GM23338 (cell line): ENCODE measurements around the gene SDHAF4. TPM values are rescaled to one million over a fixed set of nuclear protein-coding genes. Genes with fewer than 3 reads are reported as not detected.

ENCODE experiments used
- ATAC-seq: fragments of 200-7000 bp; cut with Tn5 transposase; 3 replicates; pipeline ENCODE4 v1.9.1; 2020
- DNase-seq: peaks from one replicate; pipeline ENCODE4 v3.0.0-alpha.2; 2015; ENCODE audit warnings: low spot score
- H2AFZ ChIP-seq: fragments of 200-600 bp; sonication (generic); 2 replicates; pipeline ENCODE4 v1.8.0; 2016; ENCODE audit warnings: antibody characterized with exemption, mild to moderate bottlenecking, moderate library complexity
- H3F3A ChIP-seq: fragments of 200-600 bp; sonication (generic); replicated peaks from 2 replicates; pipeline ENCODE4 v1.8.0; 2017; ENCODE audit warnings: antibody characterized with exemption, mixed run types, low read depth
- H3K27ac ChIP-seq: fragments of 200-600 bp; sonication (generic); 2 replicates; pipeline ENCODE4 v1.6.1; 2016; ENCODE audit warnings: low read depth
- H3K27me3 ChIP-seq: fragments of 200-600 bp; sonication (generic); 2 replicates; pipeline ENCODE4 v1.8.0; 2016; ENCODE audit warnings: mild to moderate bottlenecking, mixed run types, moderate library complexity; ENCODE audit not compliant: insufficient read depth
- H3K36me3 ChIP-seq: fragments of 200-600 bp; sonication (generic); 2 replicates; pipeline ENCODE4 v1.8.0; 2016; ENCODE audit warnings: mild to moderate bottlenecking; ENCODE audit not compliant: insufficient read depth
- H3K4me1 ChIP-seq: fragments of 200-600 bp; sonication (generic); 2 replicates; pipeline ENCODE4 v1.8.0; 2016; ENCODE audit warnings: mild to moderate bottlenecking, moderate library complexity; ENCODE audit not compliant: insufficient read depth
- H3K4me2 ChIP-seq: fragments of 200-600 bp; sonication (generic); 2 replicates; pipeline ENCODE4 v1.7.1; 2017; ENCODE audit warnings: mixed run types
- H3K4me3 ChIP-seq: fragments of 200-600 bp; sonication (generic); 2 replicates; pipeline ENCODE4 v1.6.1; 2016; ENCODE audit warnings: mixed run types
- H3K79me2 ChIP-seq: fragments of 200-600 bp; sonication (generic); replicated peaks from 2 replicates; pipeline ENCODE4 v1.8.0; 2017; ENCODE audit warnings: mild to moderate bottlenecking; ENCODE audit not compliant: insufficient read depth
- H3K9me2 ChIP-seq: fragments of 200-600 bp; sonication (generic); 2 replicates; pipeline ENCODE4 v1.8.0; 2017; ENCODE audit not compliant: insufficient read depth
- H4K20me1 ChIP-seq: fragments of 200-600 bp; sonication (generic); replicated peaks from 2 replicates; pipeline ENCODE4 v1.8.0; 2017; ENCODE audit warnings: mild to moderate bottlenecking; ENCODE audit not compliant: insufficient read depth
- H3K27ac Mint-ChIP-seq: 2 replicates; pipeline ENCODE4 v1.8.0; 2020; ENCODE audit warnings: inconsistent platforms, mild to moderate bottlenecking, moderate library complexity, mixed read lengths
- H3K27me3 Mint-ChIP-seq: 3 replicates; pipeline ENCODE4 v1.8.0; 2022; ENCODE audit warnings: low read depth, mild to moderate bottlenecking, moderate library complexity, mixed read lengths, inconsistent platforms; ENCODE audit not compliant: insufficient read depth, poor library complexity
- H3K36me3 Mint-ChIP-seq: 3 replicates; pipeline ENCODE4 v1.8.0; 2021; ENCODE audit warnings: low read depth, mild to moderate bottlenecking, inconsistent platforms, moderate library complexity, mixed read lengths
- H3K4me1 Mint-ChIP-seq: 3 replicates; pipeline ENCODE4 v1.8.0; 2020; ENCODE audit warnings: mild to moderate bottlenecking, inconsistent platforms, mixed read lengths
- H3K4me3 Mint-ChIP-seq: 3 replicates; pipeline ENCODE4 v1.8.0; 2021; ENCODE audit warnings: moderate library complexity, mild to moderate bottlenecking, inconsistent platforms, mixed read lengths
- H3K9me3 Mint-ChIP-seq: 3 replicates; pipeline ENCODE4 v1.8.0; 2020; ENCODE audit warnings: moderate library complexity, mild to moderate bottlenecking, inconsistent platforms, mixed read lengths
- CREB1 ChIP-seq: fragments of 250-450 bp; sonication (Bioruptor Pico); IDR thresholded peaks from 2 replicates; pipeline ENCODE4 v1.5.0; 2020; ENCODE audit warnings: low read depth, mild to moderate bottlenecking, moderate library complexity
- CTCF ChIP-seq, 2 experiments: fragments of 200-600 bp in 1 of 2; sonication (generic) in 1 of 2; conservative IDR thresholded peaks; 2 replicates each; pipeline versions ENCODE4 v1.5.1 to v1.6.1; 2016 to 2017; ENCODE audit warnings: antibody characterized with exemption in 2 of 2, low read depth in 2 of 2, mild to moderate bottlenecking in 2 of 2, moderate library complexity in 1 of 2
- EZH2 ChIP-seq: fragments of 200-600 bp; sonication (generic); IDR thresholded peaks from one replicate; pipeline ENCODE4 v1.8.0; 2017; ENCODE audit warnings: antibody characterized with exemption, mild to moderate bottlenecking, low read depth; ENCODE audit not compliant: unreplicated experiment
- JUNB ChIP-seq: IDR thresholded peaks from one replicate; pipeline ENCODE4 v1.6.1; 2016; ENCODE audit warnings: antibody characterized with exemption; ENCODE audit not compliant: unreplicated experiment
- NANOG ChIP-seq: IDR thresholded peaks from 2 replicates; pipeline ENCODE4 v1.6.1; 2016; ENCODE audit warnings: antibody characterized with exemption, borderline replicate concordance
- STAT1 ChIP-seq: IDR thresholded peaks from one replicate; pipeline ENCODE4 v1.6.1; 2016; ENCODE audit warnings: antibody characterized with exemption; ENCODE audit not compliant: unreplicated experiment
- ZNF114 ChIP-seq: fragments of 250-450 bp; sonication (Bioruptor Pico); IDR thresholded peaks from 2 replicates; pipeline ENCODE4 v1.5.0; 2020; ENCODE audit warnings: mild to moderate bottlenecking, moderate library complexity
- polyA plus RNA-seq: library from polyadenylated mRNA; unstranded; fragments of >200 nt; fragmentation: Nextera tagmentation; extraction: Ambion mirVana; gene quantifications from 2 replicates; pipeline ENCODE4 v1.2.1, GENCODE V29; 2016
- total RNA-seq: library from RNA; depleted of rRNA; stranded (reverse); fragments of >200 nt; shearing (Covaris generic); gene quantifications from 2 replicates; pipeline ENCODE4 v1.2.3, GENCODE V29; 2014
- TF ChIP-seq, protein P1 (sequence below): fragments of 250-450 bp; sonication (Bioruptor Pico); IDR thresholded peaks from 2 replicates; pipeline ENCODE4 v1.5.0; 2020; ENCODE audit warnings: mild to moderate bottlenecking, moderate library complexity
- TF ChIP-seq, protein P2 (sequence below): IDR thresholded peaks from 2 replicates; pipeline ENCODE4 v1.6.1; 2016; ENCODE audit warnings: antibody characterized with exemption

The SDHAF4 gene
- total and polyA plus RNA-seq, 2 experiments from 2014 or later = 12.2 to 30.4 TPM

- TF ChIP-seq ZNF114 = no peak
- no peak for TF ChIP-seq CTCF (conservative IDR thresholded peaks at IDR 0.05; ENCODE audit: low read depth in 2 of 2)
- no peak for TF ChIP-seq EZH2
- no peak for TF ChIP-seq STAT1
Observed at GRCh38 chr6:70629929-70630328, 63.2 kb downstream of the SDHAF4 start (continued).

GRCh38 chr6:70633870-70634269, 67.1 kb downstream of the SDHAF4 start:
- no peak overlapping the region for H3K4me3 ChIP-seq
- H3F3A ChIP-seq = no peaks in the 10 kb centered on the region
- Mint-ChIP-seq H3K36me3 (no peaks in the 10 kb centered on the region), H3K27ac (no peak overlapping the region), H3K27me3 (peaks cover 4% of the 10 kb centered on the region), H3K4me3 (no peak overlapping the region), H3K9me3 (no peaks in the 10 kb centered on the region; the same call in 2 of the 3 replicates), H3K4me1 (peaks cover 3% of the 10 kb centered on the region; the same call in 1 of the 3 replicates)
- DNase-seq (no peak), ATAC-seq (no peak)
- H3K4me1 ChIP-seq = no peaks in the 10 kb centered on the region
- H3K36me3 ChIP-seq = no peaks in the 10 kb centered on the region
- no peaks in the 10 kb centered on the region for H3K79me2 ChIP-seq
- H3K27me3 ChIP-seq = no peaks in the 10 kb centered on the region
- H2AFZ ChIP-seq = no peak overlapping the region
- H4K20me1 ChIP-seq = no peaks in the 10 kb centered on the region
- no peak overlapping the region for H3K27ac ChIP-seq
- no peak overlapping the region for H3K4me2 ChIP-seq
- no peak for TF ChIP-seq CTCF (conservative IDR thresholded peaks at IDR 0.05; ENCODE audit: low read depth in 2 of 2)
- no peak for TF ChIP-seq NANOG
- H3K9me2 ChIP-seq = no peaks in the 10 kb centered on the region

GRCh38 chr6:70636596-70636995, 69.9 kb downstream of the SDHAF4 start:
- DNase-seq (peak; percentile 17), ATAC-seq (peak; percentile 93)
- Histone ChIP-seq H3K36me3 (no peaks in the 10 kb centered on the region), H3K79me2 (no peaks in the 10 kb centered on the region), H3K27me3 (no peaks in the 10 kb centered on the region), H3F3A (no peaks in the 10 kb centered on the region), H3K4me1 (no peaks in the 10 kb centered on the region), H3K4me3 (no peak overlapping the region), H3K27ac (no peak overlapping the region), H3K4me2 (no peak overlapping the region), H2AFZ (no peak overlapping the region), H4K20me1 (no peaks in the 10 kb centered on the region), H3K9me2 (no peaks in the 10 kb centered on the region)
- peaks cover 6% of the 10 kb centered on the region for H3K27me3 Mint-ChIP-seq
- H3K27ac Mint-ChIP-seq = no peak overlapping the region
- H3K4me3 Mint-ChIP-seq = no peak overlapping the region
- H3K9me3 Mint-ChIP-seq = no peaks in the 10 kb centered on the region; the same call in 2 of the 3 replicates
- peaks cover 3% of the 10 kb centered on the region; the same call in 1 of the 3 replicates for H3K4me1 Mint-ChIP-seq
- H3K36me3 Mint-ChIP-seq = no peaks in the 10 kb centered on the region
- TF ChIP-seq NANOG = no peak
- TF ChIP-seq, protein P1, sequence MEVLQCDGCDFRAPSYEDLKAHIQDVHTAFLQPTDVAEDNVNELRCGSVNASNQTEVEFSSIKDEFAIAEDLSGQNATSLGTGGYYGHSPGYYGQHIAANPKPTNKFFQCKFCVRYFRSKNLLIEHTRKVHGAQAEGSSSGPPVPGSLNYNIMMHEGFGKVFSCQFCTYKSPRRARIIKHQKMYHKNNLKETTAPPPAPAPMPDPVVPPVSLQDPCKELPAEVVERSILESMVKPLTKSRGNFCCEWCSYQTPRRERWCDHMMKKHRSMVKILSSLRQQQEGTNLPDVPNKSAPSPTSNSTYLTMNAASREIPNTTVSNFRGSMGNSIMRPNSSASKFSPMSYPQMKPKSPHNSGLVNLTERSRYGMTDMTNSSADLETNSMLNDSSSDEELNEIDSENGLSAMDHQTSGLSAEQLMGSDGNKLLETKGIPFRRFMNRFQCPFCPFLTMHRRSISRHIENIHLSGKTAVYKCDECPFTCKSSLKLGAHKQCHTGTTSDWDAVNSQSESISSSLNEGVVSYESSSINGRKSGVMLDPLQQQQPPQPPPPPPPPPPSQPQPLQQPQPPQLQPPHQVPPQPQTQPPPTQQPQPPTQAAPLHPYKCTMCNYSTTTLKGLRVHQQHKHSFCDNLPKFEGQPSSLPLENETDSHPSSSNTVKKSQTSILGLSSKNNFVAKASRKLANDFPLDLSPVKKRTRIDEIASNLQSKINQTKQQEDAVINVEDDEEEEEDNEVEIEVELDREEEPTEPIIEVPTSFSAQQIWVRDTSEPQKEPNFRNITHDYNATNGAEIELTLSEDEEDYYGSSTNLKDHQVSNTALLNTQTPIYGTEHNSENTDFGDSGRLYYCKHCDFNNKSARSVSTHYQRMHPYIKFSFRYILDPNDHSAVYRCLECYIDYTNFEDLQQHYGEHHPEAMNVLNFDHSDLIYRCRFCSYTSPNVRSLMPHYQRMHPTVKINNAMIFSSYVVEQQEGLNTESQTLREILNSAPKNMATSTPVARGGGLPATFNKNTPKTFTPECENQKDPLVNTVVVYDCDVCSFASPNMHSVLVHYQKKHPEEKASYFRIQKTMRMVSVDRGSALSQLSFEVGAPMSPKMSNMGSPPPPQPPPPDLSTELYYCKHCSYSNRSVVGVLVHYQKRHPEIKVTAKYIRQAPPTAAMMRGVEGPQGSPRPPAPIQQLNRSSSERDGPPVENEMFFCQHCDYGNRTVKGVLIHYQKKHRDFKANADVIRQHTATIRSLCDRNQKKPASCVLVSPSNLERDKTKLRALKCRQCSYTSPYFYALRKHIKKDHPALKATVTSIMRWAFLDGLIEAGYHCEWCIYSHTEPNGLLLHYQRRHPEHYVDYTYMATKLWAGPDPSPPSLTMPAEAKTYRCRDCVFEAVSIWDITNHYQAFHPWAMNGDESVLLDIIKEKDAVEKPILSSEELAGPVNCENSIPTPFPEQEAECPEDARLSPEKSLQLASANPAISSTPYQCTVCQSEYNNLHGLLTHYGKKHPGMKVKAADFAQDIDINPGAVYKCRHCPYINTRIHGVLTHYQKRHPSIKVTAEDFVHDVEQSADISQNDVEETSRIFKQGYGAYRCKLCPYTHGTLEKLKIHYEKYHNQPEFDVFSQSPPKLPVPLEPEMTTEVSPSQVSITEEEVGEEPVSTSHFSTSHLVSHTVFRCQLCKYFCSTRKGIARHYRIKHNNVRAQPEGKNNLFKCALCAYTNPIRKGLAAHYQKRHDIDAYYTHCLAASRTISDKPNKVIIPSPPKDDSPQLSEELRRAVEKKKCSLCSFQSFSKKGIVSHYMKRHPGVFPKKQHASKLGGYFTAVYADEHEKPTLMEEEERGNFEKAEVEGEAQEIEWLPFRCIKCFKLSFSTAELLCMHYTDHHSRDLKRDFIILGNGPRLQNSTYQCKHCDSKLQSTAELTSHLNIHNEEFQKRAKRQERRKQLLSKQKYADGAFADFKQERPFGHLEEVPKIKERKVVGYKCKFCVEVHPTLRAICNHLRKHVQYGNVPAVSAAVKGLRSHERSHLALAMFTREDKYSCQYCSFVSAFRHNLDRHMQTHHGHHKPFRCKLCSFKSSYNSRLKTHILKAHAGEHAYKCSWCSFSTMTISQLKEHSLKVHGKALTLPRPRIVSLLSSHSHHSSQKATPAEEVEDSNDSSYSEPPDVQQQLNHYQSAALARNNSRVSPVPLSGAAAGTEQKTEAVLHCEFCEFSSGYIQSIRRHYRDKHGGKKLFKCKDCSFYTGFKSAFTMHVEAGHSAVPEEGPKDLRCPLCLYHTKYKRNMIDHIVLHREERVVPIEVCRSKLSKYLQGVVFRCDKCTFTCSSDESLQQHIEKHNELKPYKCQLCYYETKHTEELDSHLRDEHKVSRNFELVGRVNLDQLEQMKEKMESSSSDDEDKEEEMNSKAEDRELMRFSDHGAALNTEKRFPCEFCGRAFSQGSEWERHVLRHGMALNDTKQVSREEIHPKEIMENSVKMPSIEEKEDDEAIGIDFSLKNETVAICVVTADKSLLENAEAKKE (CRISPR knock-in tag) = no peak
- TF ChIP-seq ZNF114 = no peak
- no peak for TF ChIP-seq CREB1
- TF ChIP-seq, protein P2, sequence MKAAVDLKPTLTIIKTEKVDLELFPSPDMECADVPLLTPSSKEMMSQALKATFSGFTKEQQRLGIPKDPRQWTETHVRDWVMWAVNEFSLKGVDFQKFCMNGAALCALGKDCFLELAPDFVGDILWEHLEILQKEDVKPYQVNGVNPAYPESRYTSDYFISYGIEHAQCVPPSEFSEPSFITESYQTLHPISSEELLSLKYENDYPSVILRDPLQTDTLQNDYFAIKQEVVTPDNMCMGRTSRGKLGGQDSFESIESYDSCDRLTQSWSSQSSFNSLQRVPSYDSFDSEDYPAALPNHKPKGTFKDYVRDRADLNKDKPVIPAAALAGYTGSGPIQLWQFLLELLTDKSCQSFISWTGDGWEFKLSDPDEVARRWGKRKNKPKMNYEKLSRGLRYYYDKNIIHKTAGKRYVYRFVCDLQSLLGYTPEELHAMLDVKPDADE = no peak
- no peak for TF ChIP-seq JUNB
- no peak for TF ChIP-seq STAT1
